SK-N-SH treated with all-trans-retinoic acid at 6 μM for 48 hours (cell line): ENCODE data around the gene PDE1A.

Source experiments
- BACH2 ChIP-seq: fragments of 250-450 bp; sonication (Bioruptor Pico); IDR thresholded peaks from 2 replicates; pipeline ENCODE4 v1.9.0; 2021; ENCODE audit warnings: mild to moderate bottlenecking, borderline replicate concordance
- CSDC2 ChIP-seq: fragments of 250-450 bp; sonication (Bioruptor Pico); IDR thresholded peaks from 2 replicates; pipeline ENCODE4 v1.5.0; 2020; ENCODE audit warnings: mild to moderate bottlenecking, moderate library complexity
- ESRRG ChIP-seq: fragments of 250-450 bp; sonication (Bioruptor Pico); IDR thresholded peaks from 2 replicates; pipeline ENCODE4 v1.6.1; 2021; ENCODE audit warnings: mild to moderate bottlenecking
- GLIS3 ChIP-seq: fragments of 250-450 bp; sonication (Bioruptor Pico); IDR thresholded peaks from 2 replicates; pipeline ENCODE4 v1.5.0; 2020; ENCODE audit warnings: mild to moderate bottlenecking, moderate library complexity
- PPARA ChIP-seq: fragments of 250-450 bp; sonication (Bioruptor Pico); IDR thresholded peaks from 2 replicates; pipeline ENCODE4 v1.5.0; 2020; ENCODE audit warnings: mild to moderate bottlenecking, borderline replicate concordance
- RARB ChIP-seq: fragments of 250-450 bp; sonication (Bioruptor Pico); IDR thresholded peaks from 2 replicates; pipeline ENCODE4 v1.8.0; 2021; ENCODE audit warnings: mild to moderate bottlenecking, moderate library complexity
- SNAI2 ChIP-seq: fragments of 250-450 bp; sonication (Bioruptor Pico); IDR thresholded peaks from 2 replicates; pipeline ENCODE4 v1.5.0; 2020; ENCODE audit warnings: mild to moderate bottlenecking, moderate library complexity
- TCF4 ChIP-seq: fragments of 250-450 bp; sonication (Bioruptor Pico); IDR thresholded peaks from 2 replicates; pipeline ENCODE4 v1.8.0; 2021; ENCODE audit warnings: mild to moderate bottlenecking, moderate library complexity, borderline replicate concordance
- TOX ChIP-seq: fragments of 250-450 bp; sonication (Bioruptor Pico); IDR thresholded peaks from 2 replicates; pipeline ENCODE4 v1.8.0; 2021; ENCODE audit warnings: mild to moderate bottlenecking, moderate library complexity, borderline replicate concordance
- ZFP30 ChIP-seq: fragments of 450-650 bp; formaldehyde crosslinking; IDR thresholded peaks from 2 replicates; pipeline ENCODE4 v1.5.0; 2022; ENCODE audit warnings: mild to moderate bottlenecking, moderate library complexity
- TF ChIP-seq, protein P1 (sequence below): fragments of 250-450 bp; sonication (Bioruptor Pico); IDR thresholded peaks from 2 replicates; pipeline ENCODE4 v1.8.0; 2021; ENCODE audit warnings: low read depth, mild to moderate bottlenecking, moderate library complexity, borderline replicate concordance

DNA sequence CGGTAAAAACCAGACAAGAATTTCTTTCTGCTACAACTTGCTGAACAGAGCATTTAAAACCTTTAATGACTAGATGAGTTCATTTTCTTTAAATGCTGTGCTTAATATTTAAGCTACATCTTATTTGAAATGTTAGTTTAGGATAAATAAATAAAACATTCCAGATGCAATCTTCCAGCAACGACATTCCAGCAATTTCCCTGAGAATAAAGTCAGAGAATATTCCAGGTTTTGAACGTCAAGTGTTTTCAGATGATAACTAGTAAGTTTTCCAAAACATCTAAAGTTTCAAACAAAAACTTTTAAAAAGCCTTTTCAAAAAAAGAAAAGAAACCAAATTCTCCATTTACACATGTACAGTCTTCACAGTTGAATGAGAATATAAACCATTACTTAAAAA, 336.4 kb downstream of the PDE1A start:
- no peak for TF ChIP-seq GLIS3 (CRISPR knock-in tag)
- no peak for TF ChIP-seq CSDC2 (CRISPR knock-in tag)
- no peak for TF ChIP-seq ZFP30 (CRISPR knock-in tag)
- TF ChIP-seq SNAI2 (CRISPR knock-in tag), result no peak
- TF ChIP-seq ESRRG (CRISPR knock-in tag), result no peak
- no peak for TF ChIP-seq PPARA (CRISPR knock-in tag)
- TF ChIP-seq TOX (CRISPR knock-in tag), result no peak
- no peak for TF ChIP-seq RARB (CRISPR knock-in tag)
- TF ChIP-seq TCF4, result no peak
- TF ChIP-seq, protein P1, sequence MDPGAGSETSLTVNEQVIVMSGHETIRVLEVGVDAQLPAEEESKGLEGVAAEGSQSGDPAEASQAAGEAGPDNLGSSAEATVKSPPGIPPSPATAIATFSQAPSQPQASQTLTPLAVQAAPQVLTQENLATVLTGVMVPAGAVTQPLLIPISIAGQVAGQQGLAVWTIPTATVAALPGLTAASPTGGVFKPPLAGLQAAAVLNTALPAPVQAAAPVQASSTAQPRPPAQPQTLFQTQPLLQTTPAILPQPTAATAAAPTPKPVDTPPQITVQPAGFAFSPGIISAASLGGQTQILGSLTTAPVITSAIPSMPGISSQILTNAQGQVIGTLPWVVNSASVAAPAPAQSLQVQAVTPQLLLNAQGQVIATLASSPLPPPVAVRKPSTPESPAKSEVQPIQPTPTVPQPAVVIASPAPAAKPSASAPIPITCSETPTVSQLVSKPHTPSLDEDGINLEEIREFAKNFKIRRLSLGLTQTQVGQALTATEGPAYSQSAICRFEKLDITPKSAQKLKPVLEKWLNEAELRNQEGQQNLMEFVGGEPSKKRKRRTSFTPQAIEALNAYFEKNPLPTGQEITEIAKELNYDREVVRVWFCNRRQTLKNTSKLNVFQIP (CRISPR knock-in tag), result no peak
- no peak for TF ChIP-seq BACH2 (CRISPR knock-in tag)
